GM20000 (cell line): ENCODE results near the gene MRPS18A.

ENCODE experiments used
- DNase-seq: peaks from one replicate; pipeline ENCODE4 v3.0.0; 2012; ENCODE audit warnings: low spot score
- CTCF ChIP-seq: IDR thresholded peaks from 2 replicates; pipeline ENCODE4 v1.5.1; 2012; ENCODE audit warnings: mild to moderate bottlenecking, control low read depth; ENCODE audit errors: extremely low read depth, missing control alignments

MRPS18A gene

GRCh38 chr6:43687437-43688347 lies at the start of gene MRPS18A:
MRPS18A (minus strand) TSS chr6:43687791; CDS start chr6:43687779, 12 bp downstream.
- DNase-seq, result peak; percentile 88
- TF ChIP-seq CTCF, result no peak

GRCh38 chr6:43736844-43737243 lies 49.3 kb upstream of the MRPS18A start:
- TF ChIP-seq CTCF, result no peak
- no peak for DNase-seq

- no peak for DNase-seq
- TF ChIP-seq CTCF, result no peak
Measured at GRCh38 chr6:43736211-43736786, 48.7 kb upstream of the MRPS18A start.

GRCh38 chr6:43735642-43736199 lies 48.1 kb upstream of the MRPS18A start:
- no peak for TF ChIP-seq CTCF
- no peak for DNase-seq

GRCh38 chr6:43734294-43734665 lies 46.7 kb upstream of the MRPS18A start:
- no peak for TF ChIP-seq CTCF
- no peak for DNase-seq

- TF ChIP-seq CTCF, result no peak
- DNase-seq, result peak; percentile 59
Measured at GRCh38 chr6:43733471-43734293, 46.1 kb upstream of the MRPS18A start.
